H9 (cell line): ENCODE data around the gene NFX1. TPM values are rescaled to one million over a fixed set of nuclear protein-coding genes. Genes with fewer than 3 reads are reported as not detected.

Experiments
- DNase-seq: peaks from one replicate; pipeline ENCODE4 v3.0.0-alpha.2; 2017
- H2AFZ ChIP-seq: one replicate; pipeline ENCODE4 v1.6.1; 2013; ENCODE audit warnings: mild to moderate bottlenecking, low read length, control low read depth, moderate library complexity
- H2AK5ac ChIP-seq: 2 replicates; pipeline ENCODE4 v1.6.1; 2013; ENCODE audit warnings: low read length, control low read depth, mixed read lengths; ENCODE audit not compliant: insufficient read length
- H2BK120ac ChIP-seq: one replicate; pipeline ENCODE4 v1.6.1; 2013; ENCODE audit warnings: low read depth, mild to moderate bottlenecking, low read length, control low read depth, inconsistent platforms; ENCODE audit not compliant: poor library complexity, severe bottlenecking
- H2BK12ac ChIP-seq: 2 replicates; pipeline ENCODE4 v1.6.1; 2013; ENCODE audit warnings: low read length, control low read depth, mixed read lengths, low read depth; ENCODE audit not compliant: insufficient read length
- H2BK15ac ChIP-seq: 2 replicates; pipeline ENCODE4 v1.6.1; 2013; ENCODE audit warnings: low read depth, low read length, control low read depth
- H2BK20ac ChIP-seq: one replicate; pipeline ENCODE4 v1.6.1; 2013; ENCODE audit warnings: low read depth, mild to moderate bottlenecking, low read length, control low read depth, inconsistent platforms; ENCODE audit not compliant: poor library complexity, severe bottlenecking
- H2BK5ac ChIP-seq: 2 replicates; pipeline ENCODE4 v1.6.1; 2013; ENCODE audit warnings: low read length, control low read depth, mixed read lengths; ENCODE audit not compliant: insufficient read length
- H3K14ac ChIP-seq: 2 replicates; pipeline ENCODE4 v1.6.1; 2013; ENCODE audit warnings: low read length, control low read depth; ENCODE audit not compliant: insufficient read depth
- H3K18ac ChIP-seq: 2 replicates; pipeline ENCODE4 v1.6.1; 2013; ENCODE audit warnings: low read depth, mild to moderate bottlenecking, mixed read lengths, low read length, control low read depth; ENCODE audit not compliant: insufficient read length
- H3K23ac ChIP-seq: 2 replicates; pipeline ENCODE4 v1.6.1; 2013; ENCODE audit warnings: low read length, control low read depth, mixed read lengths, low read depth; ENCODE audit not compliant: insufficient read length
- H3K23me2 ChIP-seq: 2 replicates; pipeline ENCODE4 v1.6.1; 2013; ENCODE audit warnings: low read depth, mild to moderate bottlenecking, mixed read lengths, low read length, control low read depth; ENCODE audit not compliant: insufficient read length, poor library complexity, severe bottlenecking
- H3K27ac ChIP-seq: 2 replicates; pipeline ENCODE4 v1.5.1; 2013; ENCODE audit warnings: low read length, control low read depth, mixed read lengths, low read depth; ENCODE audit not compliant: insufficient read length
- H3K27me3 ChIP-seq: 2 replicates; pipeline ENCODE4 v1.6.1; 2013; ENCODE audit warnings: low read length, control low read depth, inconsistent platforms; ENCODE audit not compliant: insufficient read depth
- H3K4ac ChIP-seq: 2 replicates; pipeline ENCODE4 v1.6.1; 2013; ENCODE audit warnings: low read depth, mild to moderate bottlenecking, control low read depth, inconsistent platforms, low read length, moderate library complexity
- H3K4me1 ChIP-seq: 2 replicates; pipeline ENCODE4 v1.6.1; 2013; ENCODE audit warnings: low read length, control low read depth, inconsistent platforms; ENCODE audit not compliant: insufficient read depth
- H3K4me2 ChIP-seq: 2 replicates; pipeline ENCODE4 v1.6.1; 2013; ENCODE audit warnings: low read length, control low read depth, mixed read lengths; ENCODE audit not compliant: insufficient read length, insufficient read depth
- H3K56ac ChIP-seq: 2 replicates; pipeline ENCODE4 v1.6.1; 2013; ENCODE audit warnings: low read depth, mild to moderate bottlenecking, mixed read lengths, low read length, control low read depth; ENCODE audit not compliant: insufficient read length
- H3K79me1 ChIP-seq: 2 replicates; pipeline ENCODE4 v1.6.1; 2013; ENCODE audit warnings: low read depth, mild to moderate bottlenecking, moderate library complexity, low read length, control low read depth, inconsistent platforms; ENCODE audit not compliant: insufficient read depth, poor library complexity, severe bottlenecking
- H3K79me2 ChIP-seq: 2 replicates; pipeline ENCODE4 v1.6.1; 2013; ENCODE audit warnings: low read length, control low read depth, inconsistent platforms; ENCODE audit not compliant: insufficient read depth
- H3K9ac ChIP-seq: 2 replicates; pipeline ENCODE4 v1.6.1; 2013; ENCODE audit warnings: low read length, control low read depth, mixed read lengths; ENCODE audit not compliant: insufficient read length; ENCODE audit errors: extremely low read depth
- H3K9me3 ChIP-seq: one replicate; pipeline ENCODE4 v1.6.1; 2013; ENCODE audit warnings: low read depth, low read length, inconsistent platforms; ENCODE audit not compliant: control insufficient read depth
- H3T11ph ChIP-seq: one replicate; pipeline ENCODE4 v1.6.1; 2013; ENCODE audit warnings: mild to moderate bottlenecking, low read length, control low read depth, inconsistent platforms
- H4K20me1 ChIP-seq: one replicate; pipeline ENCODE4 v1.6.1; 2013; ENCODE audit not compliant: control insufficient read depth, insufficient read length, insufficient read depth
- H4K5ac ChIP-seq: 2 replicates; pipeline ENCODE4 v1.6.1; 2013; ENCODE audit warnings: low read depth, mild to moderate bottlenecking, mixed read lengths, low read length, control low read depth; ENCODE audit not compliant: insufficient read length
- H4K8ac ChIP-seq: replicated peaks from 2 replicates; pipeline ENCODE4 v1.6.1; 2013; ENCODE audit warnings: low read length, control low read depth, mixed read lengths, low read depth; ENCODE audit not compliant: insufficient read length
- H4K91ac ChIP-seq: 2 replicates; pipeline ENCODE4 v1.6.1; 2013; ENCODE audit warnings: low read depth, mild to moderate bottlenecking, moderate library complexity, mixed read lengths, low read length, control low read depth; ENCODE audit not compliant: insufficient read length
- H3K27ac Mint-ChIP-seq, 3 experiments: 2 replicates in 2 of 3; 3 replicates in 1 of 3; pipeline ENCODE4 v1.8.0; 2020 to 2021; ENCODE audit warnings: mixed read lengths in 3 of 3, mild to moderate bottlenecking in 1 of 3, moderate library complexity in 1 of 3
- H3K27me3 Mint-ChIP-seq: 2 replicates; pipeline ENCODE4 v1.8.0; 2021; ENCODE audit warnings: low read depth, mild to moderate bottlenecking, moderate library complexity, mixed read lengths
- H3K36me3 Mint-ChIP-seq, 3 experiments: 2 replicates in 2 of 3; 3 replicates in 1 of 3; pipeline ENCODE4 v1.8.0; 2020 to 2021; ENCODE audit warnings: low read depth in 3 of 3, mixed read lengths in 3 of 3; ENCODE audit not compliant: insufficient read depth in 1 of 3
- H3K4me1 Mint-ChIP-seq, 2 experiments: 2 replicates each; pipeline ENCODE4 v1.8.0; 2020; ENCODE audit warnings: mixed read lengths in 2 of 2
- H3K4me3 Mint-ChIP-seq, 2 experiments: 2 replicates in 1 of 2; 3 replicates in 1 of 2; pipeline ENCODE4 v1.8.0; 2020 to 2021; ENCODE audit warnings: mild to moderate bottlenecking in 2 of 2, mixed read lengths in 2 of 2, moderate library complexity in 1 of 2
- H3K9me3 Mint-ChIP-seq, 2 experiments: 2 replicates in 1 of 2; 3 replicates in 1 of 2; pipeline ENCODE4 v1.8.0; 2020; ENCODE audit warnings: mild to moderate bottlenecking in 2 of 2, mixed read lengths in 2 of 2, moderate library complexity in 1 of 2
- CTCF ChIP-seq: fragments of 200-600 bp; sonication (generic); conservative IDR thresholded peaks from 3 replicates; pipeline ENCODE4 v1.8.0; 2021; ENCODE audit warnings: antibody characterized with exemption, mild to moderate bottlenecking
- WGBS: extraction: QIAGEN DNeasy Blood & Tissue Kit; methylation state at CpG from one replicate; pipeline ENCODE4 v1.1.7; 2013; ENCODE audit warnings: missing lambda C conversion rate, low lambda C conversion rate, mixed read lengths; ENCODE audit not compliant: insufficient read length; ENCODE audit errors: extremely low coverage; 5-methylcytosine and 5-hydroxymethylcytosine counted together
- total RNA-seq: library from RNA; stranded (reverse); gene quantifications from 2 replicates; pipeline ENCODE4 v1.2.1, GENCODE V29; 2021

The NFX1 gene
- total RNA-seq, 1 experiment from 2014 or later: 35.1 TPM

GRCh38 chr9:33416996-33417395, 126.7 kb downstream of the NFX1 start:
- no peak overlapping the region for H3K23ac ChIP-seq
- H2BK12ac ChIP-seq: no peak overlapping the region
- H3K79me2 ChIP-seq: no peaks in the 10 kb centered on the region
- H2BK15ac ChIP-seq: no peak overlapping the region
- no peaks in the 10 kb centered on the region for H3K9me3 ChIP-seq
- Mint-ChIP-seq H3K4me1 (peaks cover 7 to 13% of the 10 kb centered on the region in 2 experiments), H3K36me3 (no peaks in the 10 kb centered on the region), H3K27me3 (peaks cover 3% of the 10 kb centered on the region), H3K9me3 (no peaks in the 10 kb centered on the region), H3K27ac (no peak overlapping the region; a peak in 2 of 7 replicates), H3K4me3 (no peak overlapping the region)
- no peak overlapping the region for H4K5ac ChIP-seq
- no peaks in the 10 kb centered on the region for H3K79me1 ChIP-seq
- no peak overlapping the region for H3K56ac ChIP-seq
- no CpG with 5 or more reads among the region's 5 CpGs for WGBS
- H3T11ph ChIP-seq: no peak overlapping the region
- DNase-seq: no peak
- no peak overlapping the region for H2BK5ac ChIP-seq
- H2AK5ac ChIP-seq: no peak overlapping the region
- TF ChIP-seq CTCF: no peak
- H4K20me1 ChIP-seq: no peaks in the 10 kb centered on the region
- no peaks in the 10 kb centered on the region for H3K4me1 ChIP-seq
- no peak overlapping the region for H3K4ac ChIP-seq
- H2BK120ac ChIP-seq: no peak overlapping the region
- no peaks in the 10 kb centered on the region for H3K23me2 ChIP-seq
- H3K14ac ChIP-seq: no peak overlapping the region
- no peak overlapping the region for H4K91ac ChIP-seq
- H3K4me2 ChIP-seq: no peak overlapping the region
- no peak overlapping the region for H3K18ac ChIP-seq
- no peak overlapping the region for H3K27ac ChIP-seq
- no peak overlapping the region for H2AFZ ChIP-seq
- no peak overlapping the region for H4K8ac ChIP-seq
- H3K27me3 ChIP-seq: no peaks in the 10 kb centered on the region
- no peak overlapping the region for H2BK20ac ChIP-seq
- no peak overlapping the region for H3K9ac ChIP-seq
